Uterus (tissue), 2 donors: ENCODE data around the gene PLA2G6.

Experiments
- CTCF ChIP-seq, 4 experiments: fragments of 200-600 bp in 2 of 4; fragments of 450-650 bp in 2 of 4; sonication (generic) in 2 of 4; IDR thresholded peaks; one replicate each; pipeline ENCODE4 v1.5.1; 2016 to 2019; ENCODE audit warnings: antibody characterized with exemption in 4 of 4, mild to moderate bottlenecking in 2 of 4, moderate library complexity in 1 of 4
- POLR2A ChIP-seq, 2 donors: fragments of 450-650 bp; IDR thresholded peaks; one replicate each; pipeline ENCODE4 v1.6.1; 2016; ENCODE audit warnings: antibody characterized with exemption in 2 of 2, mild to moderate bottlenecking in 1 of 2, moderate library complexity in 1 of 2

GRCh38 chr22:38162881-38163843 is 18.5 kb downstream of the PLA2G6 start:
- no peak for TF ChIP-seq CTCF (IDR thresholded peaks at IDR 0.05)
- no peak for TF ChIP-seq POLR2A (IDR thresholded peaks at IDR 0.05)
